MM.1S (cell line): ENCODE measurements around the gene MRPL22.

Source experiments
- CTCF ChIP-seq: fragments of 300-600 bp; sonication (generic); IDR thresholded peaks from 2 replicates; pipeline ENCODE4 v1.5.1; 2016; ENCODE audit warnings: antibody characterized with exemption, low read length, mixed read lengths
- EZH2 ChIP-seq: fragments of 300-600 bp; sonication (generic); optimal IDR thresholded peaks from 2 replicates; pipeline ENCODE3; 2017; ENCODE audit warnings: low read depth, mild to moderate bottlenecking, antibody characterized with exemption, low read length, mixed read lengths
- EZH2phosphoT487 ChIP-seq: fragments of 300-600 bp; sonication (generic); IDR thresholded peaks from 2 replicates; pipeline ENCODE4 v1.6.1; 2018; ENCODE audit warnings: antibody characterized with exemption, low read length

- TF ChIP-seq CTCF (no peak), EZH2 (no peak), EZH2phosphoT487 (no peak)
These were observed 500 bp upstream of the MRPL22 start for GRCh38 chr5:154940375-154940771.
